ENCODE results near the gene ICAM4. TPM values are rescaled to one million over a fixed set of nuclear protein-coding genes. Genes with fewer than 3 reads are reported as not detected.

ICAM4 gene
- total RNA-seq, 2 donors from 2014 or later: 0.26 TPM; not detected in 1

GRCh38 chr19:10258080-10258710, 28.6 kb upstream of the ICAM4 start:
- intact Hi-C loops (cut with DNase I): loop anchor here (5.0 kb wide), 1 partner anchor 134 kb away; no protein-coding TSS in a partner anchor
- Histone ChIP-seq H3K27me3 (no peaks in the 10 kb centered on the region), H3K27ac (no peak overlapping the region), H3K4me3 (no peak overlapping the region), H3K4me1 (peaks cover 3% of the 10 kb centered on the region), H3K9me3 (no peaks in the 10 kb centered on the region), H3K36me3 (replicated peaks in 1 of 2; ENCODE audit: insufficient read depth in 1 of 2, low read depth in 2 of 2) (peaks cover 0 to 12% of the 10 kb centered on the region in 2 donors)
- TF ChIP-seq POLR2A (IDR thresholded peaks at IDR 0.05) (no peak), CTCF (IDR thresholded peaks at IDR 0.05) (no peak)
- ATAC-seq: no peak
- 93% methylated on average over 18 of the region's 18 CpGs; no CpG with 5 or more reads in 1 of the 2 donors for WGBS, 2 donors
- no peak for DNase-seq

GRCh38 chr19:10259162-10259905, 27.4 kb upstream of the ICAM4 start:
- H3K36me3 ChIP-seq (replicated peaks in 1 of 2; ENCODE audit: insufficient read depth in 1 of 2, low read depth in 2 of 2): peaks cover 0 to 12% of the 10 kb centered on the region in 2 donors
- peak; percentile 87 to 94 (median 91) for DNase-seq
- intact Hi-C loops (cut with DNase I): loop anchor here (5.0 kb wide), 1 partner anchor 133 kb away; no protein-coding TSS in a partner anchor

GRCh38 chr19:10260141-10260584, 26.6 kb upstream of the ICAM4 start:
- Histone ChIP-seq H3K27me3 (no peaks in the 10 kb centered on the region), H3K36me3 (replicated peaks in 1 of 2; ENCODE audit: insufficient read depth in 1 of 2, low read depth in 2 of 2) (peaks cover 0 to 11% of the 10 kb centered on the region in 2 donors), H3K4me1 (peaks cover 3% of the 10 kb centered on the region), H3K9me3 (no peaks in the 10 kb centered on the region), H3K4me3 (no peak overlapping the region), H3K27ac (no peak overlapping the region)
- 75 to 76% methylated on average over 8 of the region's 8 CpGs for WGBS, 2 donors
- intact Hi-C loops (cut with DNase I): no loop called here
- TF ChIP-seq CTCF (IDR thresholded peaks at IDR 0.05): no peak
- no peak for DNase-seq
- ATAC-seq: no peak

More at GRCh38 chr19:10259162-10259905, 27.4 kb upstream of the ICAM4 start:
- Histone ChIP-seq H3K4me3 (no peak overlapping the region), H3K9me3 (no peaks in the 10 kb centered on the region), H3K4me1 (peaks cover 3% of the 10 kb centered on the region), H3K27ac (no peak overlapping the region), H3K27me3 (no peaks in the 10 kb centered on the region)
- 54 to 58% methylated on average over 9 to 29 of the region's 32 CpGs for WGBS, 2 donors
- ATAC-seq: peak; percentile 72
- TF ChIP-seq POLR2A (IDR thresholded peaks at IDR 0.05): no peak
- peak; percentile 46 to 83 (median 55) for TF ChIP-seq CTCF (IDR thresholded peaks at IDR 0.05)

- H3K36me3 ChIP-seq (replicated peaks in 1 of 2; ENCODE audit: insufficient read depth in 1 of 2, low read depth in 2 of 2): peaks cover 0 to 6% of the 10 kb centered on the region in 2 donors
- WGBS, 2 donors: 65 to 76% methylated on average over 7 of the region's 7 CpGs
- intact Hi-C loops (cut with DNase I): no loop called here
These were observed 24.0 kb upstream of the ICAM4 start for GRCh38 chr19:10262771-10263170.

More at GRCh38 chr19:10262771-10263170, 24.0 kb upstream of the ICAM4 start:
- ATAC-seq (no peak), DNase-seq (no peak)
- Histone ChIP-seq H3K9me3 (no peaks in the 10 kb centered on the region), H3K27me3 (no peaks in the 10 kb centered on the region), H3K4me3 (no peak overlapping the region), H3K4me1 (peaks cover 3% of the 10 kb centered on the region), H3K27ac (no peak overlapping the region)
- TF ChIP-seq CTCF (IDR thresholded peaks at IDR 0.05) (no peak), POLR2A (IDR thresholded peaks at IDR 0.05) (no peak)
